Left lung (tissue), 10 donors: ENCODE results near the gene MTERF4. TPM values are rescaled to one million over a fixed set of nuclear protein-coding genes. Genes with fewer than 3 reads are reported as not detected.
"Not testable (repeated sequence)": the region's sequence is repeated elsewhere in the genome, so short reads cannot be mapped to it uniquely, and the experiment has no call there.

ENCODE experiments used
- ATAC-seq: fragments of 200-7000 bp; cut with Tn5 transposase; one replicate; pipeline ENCODE4 v1.9.1; 2020; ENCODE audit warnings: moderate library complexity
- DNase-seq, 4 donors: peaks; one replicate each; pipeline ENCODE4 v3.0.0-alpha.2; 2013 to 2020
- H3K27ac ChIP-seq, 2 donors: fragments of 200-600 bp; sonication (generic) in 1 of 2; one replicate each; pipeline versions ENCODE4 v1.5.0 to v1.8.0; 2020 to 2021
- H3K27me3 ChIP-seq, 2 donors: fragments of 200-600 bp; sonication (generic) in 1 of 2; one replicate each; pipeline versions ENCODE4 v1.5.0 to v1.8.0; 2020 to 2021
- H3K36me3 ChIP-seq, 2 donors: fragments of 200-600 bp; sonication (generic) in 1 of 2; one replicate each; pipeline versions ENCODE4 v1.5.0 to v1.8.0; 2020 to 2021
- H3K4me1 ChIP-seq, 2 donors: fragments of 200-600 bp; one replicate each; pipeline ENCODE4 v1.8.0; 2021
- H3K4me3 ChIP-seq, 2 donors: fragments of 200-600 bp; sonication (generic) in 1 of 2; one replicate each; pipeline versions ENCODE4 v1.5.0 to v1.8.0; 2020 to 2021; ENCODE audit warnings: mild to moderate bottlenecking in 1 of 2
- H3K9me3 ChIP-seq, 2 donors: fragments of 200-600 bp; sonication (generic) in 1 of 2; one replicate each; pipeline versions ENCODE4 v1.5.0 to v1.8.0; 2020 to 2021
- CTCF ChIP-seq, 2 donors: fragments of 200-600 bp; sonication (generic) in 1 of 2; IDR thresholded peaks; one replicate each; pipeline versions ENCODE4 v1.5.0 to v1.8.0; 2021; ENCODE audit warnings: antibody characterized with exemption in 2 of 2
- intact Hi-C, 2 donors: fragments of 100-400 bp; cut with DNase I; formaldehyde crosslinking; loops; one replicate each; pipeline versions ENCODE4 v1.11.2 to v1.14.2; 2022
- polyA plus RNA-seq, 6 donors: library from polyadenylated mRNA; unstranded; fragments of 120-200 nt; gene quantifications; one replicate each; pipeline ENCODE4 v1.2.1, GENCODE V29; 2013; ENCODE audit not compliant: insufficient read length in 6 of 6
- total RNA-seq, 2 donors: library from RNA; stranded (reverse); fragmentation: NEBNext Ultra II Directional; extraction: Animal tissue kit (Norgen Biotek cat#: 25700); gene quantifications; one replicate each; pipeline ENCODE4 v1.2.1, GENCODE V29; 2021
- donor health status: DM: no; HTN: yes; CAD: no.
- donor health status: DM: no; HTN: no; CAD: no.

Gene MTERF4
- total and polyA plus RNA-seq, 8 donors: 24.9 to 101 (median 85.1) TPM

GRCh38 chr2:241099246-241099645, 2.8 kb downstream of the MTERF4 start:
- Histone ChIP-seq H3K27me3 (no peaks in the 10 kb centered on the region), H3K4me1 (peaks cover 15 to 27% of the 10 kb centered on the region in 2 donors), H3K27ac (no peak overlapping the region), H3K9me3 (no peaks in the 10 kb centered on the region), H3K36me3 (peaks cover 0 to 55% of the 10 kb centered on the region in 2 donors), H3K4me3 (no peak overlapping the region)
- intact Hi-C loops: no loop called here
- no peak for ATAC-seq
- DNase-seq: no peak
- TF ChIP-seq CTCF (IDR thresholded peaks at IDR 0.05): no peak

- ATAC-seq: no peak
- Histone ChIP-seq H3K9me3 (no peaks in the 10 kb centered on the region), H3K27ac (no peak overlapping the region), H3K27me3 (no peaks in the 10 kb centered on the region), H3K4me3 (no peak overlapping the region), H3K4me1 (peaks cover 19 to 23% of the 10 kb centered on the region in 2 donors), H3K36me3 (peaks cover 0 to 76% of the 10 kb centered on the region in 2 donors)
- DNase-seq: no peak
- no peak for TF ChIP-seq CTCF (IDR thresholded peaks at IDR 0.05)
- intact Hi-C loops: no loop called here
Observed at GRCh38 chr2:241096979-241097378, 5.1 kb downstream of the MTERF4 start.

GRCh38 chr2:241095594-241096290, 6.3 kb downstream of the MTERF4 start:
- Histone ChIP-seq H3K27ac (peak overlapping the region in 1 of 2 donors; percentile 16), H3K36me3 (peaks cover 0 to 87% of the 10 kb centered on the region in 2 donors), H3K4me1 (peaks cover 11 to 14% of the 10 kb centered on the region in 2 donors), H3K9me3 (no peaks in the 10 kb centered on the region), H3K27me3 (no peaks in the 10 kb centered on the region), H3K4me3 (no peak overlapping the region)
- TF ChIP-seq CTCF (IDR thresholded peaks at IDR 0.05): no peak
- DNase-seq: no peak
- ATAC-seq: no peak
- intact Hi-C loops: no loop called here

GRCh38 chr2:241094924-241095420, 7.1 kb downstream of the MTERF4 start:
- intact Hi-C loops: no loop called here
- Histone ChIP-seq H3K4me3 (no peak overlapping the region), H3K9me3 (no peaks in the 10 kb centered on the region), H3K27me3 (no peaks in the 10 kb centered on the region), H3K36me3 (peaks cover 0 to 91% of the 10 kb centered on the region in 2 donors), H3K27ac (peak overlapping the region in 1 of 2 donors; percentile 16), H3K4me1 (peaks cover 9% of the 10 kb centered on the region in 2 donors)
- ATAC-seq: no peak
- no peak for TF ChIP-seq CTCF (IDR thresholded peaks at IDR 0.05)
- no peak for DNase-seq

GRCh38 chr2:241094172-241094571, 7.9 kb downstream of the MTERF4 start:
- H3K36me3 ChIP-seq: peaks cover 0 to 93% of the 10 kb centered on the region in 2 donors
- ATAC-seq (no peak), DNase-seq (no peak)
- H3K27me3 ChIP-seq: no peaks in the 10 kb centered on the region
- H3K4me1 ChIP-seq: peaks cover 9% of the 10 kb centered on the region in 2 donors
- no peak for TF ChIP-seq CTCF (IDR thresholded peaks at IDR 0.05)
- intact Hi-C loops: no loop called here
- no peak overlapping the region for H3K4me3 ChIP-seq
- H3K27ac ChIP-seq: peak overlapping the region in 1 of 2 donors; percentile 16
- no peaks in the 10 kb centered on the region for H3K9me3 ChIP-seq

- peaks cover 0 to 93% of the 10 kb centered on the region in 2 donors for H3K36me3 ChIP-seq
- H3K9me3 ChIP-seq, DNase-seq, H3K4me3 ChIP-seq, H3K27me3 ChIP-seq, H3K4me1 ChIP-seq, intact Hi-C loops: not testable (repeated sequence)
- peak overlapping the region; percentile 50 to 64 for H3K27ac ChIP-seq
- peak; percentile 79 for ATAC-seq
Observed at GRCh38 chr2:241093133-241093781, 8.8 kb downstream of the MTERF4 start.
